ENCODE data around the gene ANKRD34C.
"Not testable (repeated sequence)": the region's sequence is repeated elsewhere in the genome, so short reads cannot be mapped to it uniquely, and the experiment has no call there.

Gene ANKRD34C

DNA sequence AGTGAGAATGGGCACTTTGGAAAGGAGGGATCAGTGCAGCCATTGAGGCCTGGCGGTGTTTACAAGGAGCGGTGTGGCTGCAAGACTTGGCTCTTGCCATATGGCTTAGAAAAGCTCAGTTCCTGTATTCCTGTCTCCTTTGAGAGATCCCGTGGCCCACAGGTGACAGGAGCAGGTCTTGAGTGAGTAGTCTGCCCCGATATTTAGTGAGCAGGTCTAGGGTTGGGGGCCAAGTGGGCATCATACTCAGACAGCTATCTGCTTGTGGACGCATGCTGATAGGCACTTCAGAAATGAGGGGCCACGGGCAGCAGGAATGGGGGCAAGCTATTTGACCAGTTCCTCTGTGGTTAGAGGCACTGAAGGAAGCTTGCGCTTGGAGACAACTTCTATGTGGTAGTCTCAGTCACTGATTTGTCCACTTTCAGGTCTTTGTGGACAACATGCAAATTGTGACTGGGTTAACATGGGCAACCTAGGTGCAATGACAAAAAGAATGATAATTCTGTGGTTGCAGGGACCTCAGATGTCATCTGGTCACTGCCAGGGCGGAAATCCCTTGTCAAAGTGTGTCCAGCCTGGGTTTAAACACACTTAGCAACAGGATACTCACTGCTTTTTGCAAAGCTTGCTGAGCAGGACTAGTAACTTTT lies 29.5 kb downstream of the ANKRD34C start:
- DNase-seq, result no peak

DNA sequence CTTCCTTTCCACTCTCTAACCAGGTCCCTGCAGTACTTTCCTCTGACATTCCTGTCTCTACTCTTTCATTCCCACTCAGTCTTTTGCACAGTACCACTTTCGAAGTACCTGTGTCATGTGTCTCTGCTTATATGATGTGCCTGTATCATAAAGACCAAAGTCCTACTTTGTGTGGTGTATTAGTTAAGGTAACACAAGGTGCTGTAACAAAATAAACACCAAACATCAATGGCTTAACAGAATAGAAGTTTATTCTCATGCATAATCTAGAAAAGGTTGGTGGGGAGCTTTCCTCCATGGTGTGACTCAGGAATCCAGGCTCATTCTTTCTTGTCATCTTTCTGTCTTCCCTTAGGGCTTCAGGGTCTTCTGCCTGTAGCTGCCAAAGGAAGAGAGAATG lies 31.7 kb downstream of the ANKRD34C start:
- DNase-seq, result no peak

DNA sequence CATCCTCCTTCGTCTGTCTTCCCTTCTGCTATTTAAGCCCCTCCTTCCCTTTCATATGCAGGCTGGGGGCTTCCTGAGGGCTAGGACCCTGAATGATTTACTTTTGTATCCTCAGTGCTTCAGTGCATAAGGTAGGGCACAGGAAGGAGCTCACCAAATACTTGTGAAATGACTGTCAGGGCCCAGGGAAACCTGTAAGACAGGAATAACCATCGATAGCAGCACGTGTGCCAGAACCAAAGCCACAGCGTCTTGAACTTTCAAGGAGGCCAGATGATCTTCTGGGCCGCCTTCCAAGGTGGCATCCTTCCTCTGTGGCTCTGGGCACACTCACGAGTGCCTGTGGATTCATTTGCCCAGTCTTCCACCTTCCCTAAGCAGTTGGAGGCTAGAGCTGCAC lies 32.3 kb downstream of the ANKRD34C start:
- DNase-seq, result no peak

GRCh38 chr15:79315623-79316328 lies 33.3 kb downstream of the ANKRD34C start:
- DNase-seq, result no peak

- no peak for DNase-seq
Measured at GRCh38 chr15:79316864-79317263, 34.3 kb downstream of the ANKRD34C start.

- not testable (repeated sequence) for DNase-seq
Measured at GRCh38 chr15:79319973-79320372, 37.5 kb downstream of the ANKRD34C start.

DNA sequence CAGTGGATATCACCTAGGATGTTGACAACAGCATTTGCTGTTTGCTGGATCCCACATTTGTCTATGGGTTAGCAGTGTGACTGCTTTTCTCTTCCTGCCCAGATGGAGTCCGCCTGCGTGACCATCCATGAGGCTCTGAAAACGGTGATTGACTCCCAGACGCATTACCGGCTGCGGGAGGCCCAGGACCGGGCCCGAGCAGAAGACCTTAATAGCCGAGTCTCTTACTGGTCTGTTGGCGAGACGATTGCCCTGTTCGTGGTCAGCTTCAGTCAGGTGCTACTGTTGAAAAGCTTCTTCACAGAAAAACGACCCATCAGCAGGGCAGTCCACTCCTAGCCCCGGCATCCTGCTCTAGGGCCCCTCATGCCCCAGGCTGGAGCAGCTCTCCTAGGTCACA lies 39.4 kb downstream of the ANKRD34C start:
- DNase-seq, result no peak

- no peak for DNase-seq
Measured at GRCh38 chr15:79322306-79322705, 39.8 kb downstream of the ANKRD34C start.

GRCh38 chr15:79322945-79323344 lies 40.4 kb downstream of the ANKRD34C start:
- DNase-seq, result no peak

GRCh38 chr15:79329171-79329611 lies 46.7 kb downstream of the ANKRD34C start:
- no peak for DNase-seq

Measured in T-helper 1 cell (primary cell).